Measurements from ENCODE around the gene UBAC2.

UBAC2 gene

GRCh38 chr13:99217461-99218110 lies 16.9 kb downstream of the UBAC2 start:
- DNase-seq (ENCODE audit: extremely low spot score), result no peak
- ChIA-PET POLR2A (no interaction called here), CTCF (interaction anchor here (1.1 to 1.4 kb wide), 2 partner anchors 12 to 15 kb away, joined by 3 to 6 read pairs; no protein-coding TSS in a partner anchor)
- TF ChIP-seq, protein P1, sequence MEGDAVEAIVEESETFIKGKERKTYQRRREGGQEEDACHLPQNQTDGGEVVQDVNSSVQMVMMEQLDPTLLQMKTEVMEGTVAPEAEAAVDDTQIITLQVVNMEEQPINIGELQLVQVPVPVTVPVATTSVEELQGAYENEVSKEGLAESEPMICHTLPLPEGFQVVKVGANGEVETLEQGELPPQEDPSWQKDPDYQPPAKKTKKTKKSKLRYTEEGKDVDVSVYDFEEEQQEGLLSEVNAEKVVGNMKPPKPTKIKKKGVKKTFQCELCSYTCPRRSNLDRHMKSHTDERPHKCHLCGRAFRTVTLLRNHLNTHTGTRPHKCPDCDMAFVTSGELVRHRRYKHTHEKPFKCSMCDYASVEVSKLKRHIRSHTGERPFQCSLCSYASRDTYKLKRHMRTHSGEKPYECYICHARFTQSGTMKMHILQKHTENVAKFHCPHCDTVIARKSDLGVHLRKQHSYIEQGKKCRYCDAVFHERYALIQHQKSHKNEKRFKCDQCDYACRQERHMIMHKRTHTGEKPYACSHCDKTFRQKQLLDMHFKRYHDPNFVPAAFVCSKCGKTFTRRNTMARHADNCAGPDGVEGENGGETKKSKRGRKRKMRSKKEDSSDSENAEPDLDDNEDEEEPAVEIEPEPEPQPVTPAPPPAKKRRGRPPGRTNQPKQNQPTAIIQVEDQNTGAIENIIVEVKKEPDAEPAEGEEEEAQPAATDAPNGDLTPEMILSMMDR (IDR thresholded peaks at IDR 0.05; ENCODE audit: control extremely low read depth, extremely low read depth, low read depth, missing control alignments), result no peak

- CTCF ChIA-PET, result interaction anchor here (1.1 to 1.9 kb wide), 6 partner anchors 17 to 218 kb away, joined by 3 to 5 read pairs (median 4); no protein-coding TSS in a partner anchor
- TF ChIP-seq, protein P1 (IDR thresholded peaks at IDR 0.05; ENCODE audit: control extremely low read depth, extremely low read depth, low read depth, missing control alignments), result no peak
These were observed 17.5 kb downstream of the UBAC2 start for GRCh38 chr13:99218126-99218525.

GRCh38 chr13:99218545-99218944 lies 17.9 kb downstream of the UBAC2 start:
- DNase-seq (ENCODE audit: extremely low spot score), result no peak
- TF ChIP-seq, protein P1 (IDR thresholded peaks at IDR 0.05; ENCODE audit: control extremely low read depth, extremely low read depth, low read depth, missing control alignments), result no peak
- ChIA-PET POLR2A (no interaction called here), CTCF (interaction anchor here (1.1 to 1.9 kb wide), 7 partner anchors 12 to 218 kb away, joined by 3 to 5 read pairs (median 4); no protein-coding TSS in a partner anchor)

More at GRCh38 chr13:99218126-99218525, 17.5 kb downstream of the UBAC2 start:
- no peak for DNase-seq (ENCODE audit: extremely low spot score)
- POLR2A ChIA-PET, result no interaction called here

- ChIA-PET CTCF (interaction anchor here (1.1 to 1.9 kb wide), 7 partner anchors 11 to 218 kb away, joined by 3 to 5 read pairs (median 4); no protein-coding TSS in a partner anchor), POLR2A (no interaction called here)
- DNase-seq (ENCODE audit: extremely low spot score), result no peak
- TF ChIP-seq, protein P1 (IDR thresholded peaks at IDR 0.05; ENCODE audit: control extremely low read depth, extremely low read depth, low read depth, missing control alignments), result no peak
These were observed 18.3 kb downstream of the UBAC2 start for GRCh38 chr13:99218969-99219368.

DNA sequence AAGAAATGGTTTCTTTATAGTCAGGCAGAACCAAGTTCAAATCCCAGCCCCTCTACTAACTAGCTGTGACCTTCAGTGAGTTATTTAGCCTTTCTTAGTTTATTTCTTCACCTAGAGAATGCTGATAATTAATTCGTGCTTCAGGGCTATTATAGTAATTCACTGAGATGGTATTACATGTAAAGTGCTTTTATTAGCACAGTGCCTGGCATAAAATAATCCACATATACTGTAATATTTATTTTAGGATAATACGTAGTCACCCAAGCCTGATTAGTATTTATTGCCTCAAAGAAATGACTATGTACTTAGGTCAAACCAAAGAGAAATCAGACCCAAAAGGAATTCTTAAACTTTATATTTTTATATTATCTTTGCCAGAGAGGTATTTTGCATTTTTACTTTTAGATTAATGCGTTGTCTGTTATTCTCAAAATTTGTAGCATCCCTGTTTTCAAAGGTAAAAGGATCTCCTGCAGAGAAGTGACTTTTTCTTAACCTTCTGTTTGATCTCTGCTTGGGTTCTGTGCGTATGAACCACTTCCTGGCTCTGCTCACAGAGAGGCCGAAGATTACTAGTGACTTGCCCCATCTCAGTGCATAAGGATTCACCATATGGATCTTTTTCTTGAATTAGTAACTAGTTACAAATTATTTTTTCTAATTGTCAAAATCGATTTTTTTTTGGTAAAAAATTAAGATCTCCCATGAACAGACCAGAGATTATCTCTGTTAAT lies 19.7 kb downstream of the UBAC2 start:
- ChIA-PET POLR2A (no interaction called here), CTCF (interaction anchor here (1.9 kb wide), 1 partner anchor 216 kb away, joined by 5 read pairs; no protein-coding TSS in a partner anchor)
- DNase-seq (ENCODE audit: extremely low spot score), result no peak
- TF ChIP-seq, protein P1 (IDR thresholded peaks at IDR 0.05; ENCODE audit: control extremely low read depth, extremely low read depth, low read depth, missing control alignments), result no peak

GRCh38 chr13:99221567-99222239 lies 21.0 kb downstream of the UBAC2 start:
- ChIA-PET CTCF (interaction anchor here (1.0 kb wide), 1 partner anchor 17 kb away, joined by 3 read pairs; no protein-coding TSS in a partner anchor), POLR2A (no interaction called here)
- DNase-seq (ENCODE audit: extremely low spot score), result no peak
- TF ChIP-seq, protein P1 (IDR thresholded peaks at IDR 0.05; ENCODE audit: control extremely low read depth, extremely low read depth, low read depth, missing control alignments), result no peak
